GM21619 (cell line): ENCODE data around the gene CXCR3.

ENCODE experiments used
- ATAC-seq: cut with Tn5 transposase; IDR thresholded peaks from one replicate; pipeline ENCODE4 v1.9.1; 2021; ENCODE audit not compliant: unreplicated experiment

The CXCR3 gene

DNA sequence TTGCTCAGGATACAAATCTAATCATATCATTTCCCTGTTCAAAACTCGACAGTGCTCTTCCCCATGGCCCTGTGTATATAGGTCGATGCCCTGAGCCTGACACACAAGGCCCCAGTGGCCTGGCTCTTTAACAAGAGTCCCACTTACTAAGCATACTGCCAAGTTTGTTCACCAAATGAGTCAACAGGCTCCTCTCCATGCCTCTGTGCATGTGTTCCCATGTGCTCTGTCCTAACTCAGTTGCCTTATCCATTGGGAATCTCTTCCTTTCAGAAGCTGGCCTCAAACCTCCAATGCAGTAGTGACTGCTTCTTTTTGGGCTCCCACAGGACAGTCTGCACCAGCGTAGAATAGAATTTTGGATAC, 18.9 kb upstream of the CXCR3 start:
- peak; percentile 9 for ATAC-seq

DNA sequence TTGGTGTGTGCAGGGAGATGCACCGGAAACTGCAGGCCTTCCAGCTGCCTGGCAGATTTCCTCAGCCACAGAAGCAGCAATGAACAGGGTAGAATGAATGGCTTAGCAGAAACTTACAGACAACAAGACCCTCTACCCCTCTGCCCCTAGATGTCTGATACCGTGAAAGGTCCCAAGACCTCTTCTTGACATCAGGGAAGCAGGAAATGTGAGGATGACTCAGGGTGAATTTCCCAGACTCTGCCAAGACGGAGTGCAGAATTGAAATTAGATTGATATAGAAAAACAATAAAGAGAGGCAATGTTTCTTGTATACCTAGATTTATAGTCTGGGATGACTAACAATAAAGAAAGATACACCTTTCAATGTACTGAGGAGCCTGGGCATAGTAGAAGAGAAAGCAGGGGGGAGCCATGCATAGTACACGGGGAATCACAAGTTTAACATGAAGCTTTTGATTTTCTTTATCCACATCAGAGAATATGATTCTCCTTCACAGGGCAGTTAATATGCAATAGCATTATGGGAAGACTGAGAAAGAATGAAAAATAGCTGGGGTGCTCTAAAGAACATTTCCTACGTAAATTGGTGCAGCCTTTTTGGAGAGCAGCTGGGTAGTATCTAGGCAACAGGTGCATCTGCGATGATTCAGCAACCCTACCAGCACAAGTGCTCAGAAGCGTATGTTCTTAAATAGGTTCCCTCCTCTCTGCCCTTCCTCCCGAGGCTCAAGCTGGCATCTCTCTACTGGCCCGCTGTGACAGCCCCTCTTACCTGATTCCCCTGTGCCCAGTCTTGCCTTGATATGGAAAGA, 18.3 kb upstream of the CXCR3 start:
- peak; percentile 39 for ATAC-seq

- ATAC-seq: no peak
Observed at GRCh38 chrX:71634366-71634765, 16.1 kb upstream of the CXCR3 start.

GRCh38 chrX:71632923-71633657, 14.8 kb upstream of the CXCR3 start:
- peak; percentile 46 for ATAC-seq

- ATAC-seq: peak; percentile 78
Observed at GRCh38 chrX:71629467-71629866, 11.2 kb upstream of the CXCR3 start.

- ATAC-seq: no peak
Observed at GRCh38 chrX:71627588-71628404, 9.5 kb upstream of the CXCR3 start.

DNA sequence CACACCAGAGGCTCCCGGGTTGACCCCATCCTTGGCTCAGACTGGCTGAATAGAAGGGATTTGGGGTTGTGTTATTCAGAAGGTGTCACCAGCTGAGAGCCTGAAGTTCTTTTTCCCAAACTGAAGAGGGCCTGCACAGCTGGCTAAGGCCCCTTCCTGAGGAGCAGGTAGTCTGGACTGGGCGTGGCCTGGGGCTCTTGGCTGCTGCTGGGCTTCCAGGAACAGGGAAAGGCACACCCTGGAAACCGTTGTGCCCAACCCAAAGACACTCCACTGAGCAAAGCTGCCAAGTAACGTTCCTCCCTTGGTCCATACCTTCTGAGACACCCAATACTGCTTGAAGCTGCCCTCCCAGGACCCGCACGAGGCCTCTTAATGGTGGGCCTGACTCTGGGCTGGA, 8.3 kb upstream of the CXCR3 start:
- no peak for ATAC-seq

DNA sequence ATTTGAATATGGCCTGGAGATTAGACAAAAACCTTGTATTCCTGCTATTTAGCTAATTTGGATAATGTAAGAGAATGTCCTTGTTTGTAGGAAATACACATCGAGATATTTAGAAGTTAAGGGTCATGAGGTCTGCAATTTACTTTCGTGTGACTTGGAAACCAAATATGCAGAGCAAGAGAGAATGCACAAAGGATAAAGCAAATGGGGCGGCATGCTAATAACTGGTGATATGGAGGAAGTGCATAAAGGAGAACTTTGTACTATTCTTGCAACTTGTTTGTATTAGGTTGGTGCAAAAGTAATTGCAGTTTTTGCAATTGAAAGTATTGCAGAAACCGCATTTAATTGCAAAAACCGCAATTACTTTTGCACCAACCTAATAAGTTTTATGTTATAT, 7.2 kb upstream of the CXCR3 start:
- no peak for ATAC-seq

DNA sequence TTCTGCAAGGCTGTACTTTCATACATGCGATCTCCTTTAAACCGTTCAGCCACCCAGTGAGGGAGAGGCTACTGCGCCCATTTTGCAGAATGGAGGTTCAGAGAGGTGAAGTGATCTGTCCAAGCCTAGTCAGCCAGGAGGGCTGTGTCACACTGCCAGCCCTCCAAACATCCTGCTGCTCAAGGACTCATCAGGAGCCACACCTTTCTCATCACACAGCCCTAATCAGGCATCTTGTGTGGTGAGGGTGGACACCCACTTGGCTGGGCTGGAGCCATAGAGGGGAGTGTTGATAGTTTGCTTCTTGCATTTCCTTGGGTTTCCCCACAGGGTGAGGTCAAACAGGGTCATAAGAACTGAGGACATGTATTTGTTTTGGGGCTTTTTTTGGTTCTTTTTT, 5.4 kb upstream of the CXCR3 start:
- ATAC-seq: no peak

DNA sequence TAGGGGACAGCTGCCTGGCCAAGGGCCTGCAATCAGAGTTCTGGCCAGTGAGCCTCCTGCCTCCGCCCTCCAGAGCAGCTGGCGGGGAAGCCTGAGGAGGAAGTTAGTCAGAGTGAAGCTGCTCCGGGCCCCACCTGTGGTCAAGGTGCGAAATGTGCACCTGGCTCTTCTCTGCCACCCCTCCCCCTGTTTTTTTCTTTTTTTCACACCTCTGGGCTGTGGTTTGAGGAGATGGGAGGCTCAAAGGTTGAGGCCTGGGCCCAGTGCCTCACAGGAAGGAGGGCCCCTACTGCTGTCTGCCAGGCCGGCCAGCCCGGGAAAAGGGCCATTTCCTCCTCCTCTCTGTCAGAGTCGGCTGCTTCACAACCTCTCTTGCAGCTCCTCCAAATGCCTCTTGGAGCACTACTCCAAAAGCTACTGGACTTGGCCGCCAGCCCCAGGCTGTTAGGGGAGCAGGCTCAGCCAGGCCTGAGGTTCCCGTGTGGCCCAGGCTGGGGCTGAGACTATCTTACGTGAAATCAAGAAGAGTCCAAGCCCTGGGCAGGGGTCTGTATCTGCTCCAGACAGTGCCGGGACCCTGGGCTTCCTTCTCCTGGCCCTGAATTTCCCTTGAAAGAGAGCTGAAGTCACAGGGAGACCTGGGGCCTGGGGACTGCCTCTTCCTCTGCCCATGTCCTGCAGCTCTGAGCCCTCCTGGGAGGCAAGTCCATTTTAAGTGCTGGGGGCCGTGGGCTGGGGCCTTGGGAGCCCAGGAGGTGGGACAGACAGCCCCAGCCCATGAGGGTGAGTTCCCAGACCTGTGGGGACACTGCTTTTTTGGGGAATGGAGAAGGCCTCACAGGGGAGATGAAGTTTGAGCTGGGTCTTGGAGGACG, 4.5 kb upstream of the CXCR3 start:
- ATAC-seq: peak; percentile 45

DNA sequence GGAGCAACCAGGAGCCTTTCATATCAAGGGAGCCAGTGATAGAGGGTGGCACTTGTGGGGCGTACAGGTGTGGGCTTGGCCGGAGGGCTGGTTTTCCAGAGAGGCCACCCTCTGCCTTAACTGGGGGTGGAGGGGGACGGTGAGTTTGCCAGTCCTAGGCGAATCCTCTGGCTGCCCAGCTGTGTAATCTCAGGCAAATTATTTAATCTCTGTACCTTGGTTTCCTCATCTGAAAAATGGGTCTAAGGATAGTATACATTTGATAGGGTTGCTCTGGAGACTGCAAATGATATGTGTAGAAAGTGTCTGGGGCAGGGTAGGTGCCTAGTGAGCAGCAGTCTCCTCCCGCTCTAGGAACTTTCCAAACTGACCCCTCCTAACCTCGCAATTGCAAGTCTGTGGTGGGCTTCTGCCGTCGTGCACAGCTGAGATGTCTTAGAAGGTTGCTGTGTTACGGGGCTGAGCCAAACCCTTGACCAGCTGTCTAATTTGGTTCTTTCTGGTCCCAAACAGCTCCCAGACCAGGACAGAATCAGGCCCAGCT, 3.8 kb upstream of the CXCR3 start:
- ATAC-seq: no peak

GRCh38 chrX:71621603-71622002, 3.3 kb upstream of the CXCR3 start:
- ATAC-seq: no peak

- ATAC-seq: no peak
Observed at GRCh38 chrX:71619986-71620385, 1.7 kb upstream of the CXCR3 start.

DNA sequence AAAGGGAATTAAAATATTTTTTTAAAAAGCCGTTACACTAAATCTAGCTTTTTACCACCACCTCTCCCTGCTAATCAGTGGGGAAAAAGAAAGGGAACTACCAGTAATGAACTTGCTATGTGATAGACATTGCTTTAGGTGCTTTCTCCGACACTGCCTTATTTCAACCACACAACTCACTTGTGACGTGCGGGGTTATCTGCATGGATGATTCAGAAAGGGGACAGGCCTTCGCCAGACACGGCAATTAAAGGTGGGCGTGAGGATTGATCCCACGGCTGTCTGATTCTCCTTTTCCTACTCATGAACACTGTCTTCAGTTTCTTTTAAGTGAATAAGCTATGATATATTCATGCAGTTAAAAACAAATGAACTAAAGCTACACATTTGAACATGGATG, 882 bp upstream of the CXCR3 start:
- ATAC-seq: no peak

DNA sequence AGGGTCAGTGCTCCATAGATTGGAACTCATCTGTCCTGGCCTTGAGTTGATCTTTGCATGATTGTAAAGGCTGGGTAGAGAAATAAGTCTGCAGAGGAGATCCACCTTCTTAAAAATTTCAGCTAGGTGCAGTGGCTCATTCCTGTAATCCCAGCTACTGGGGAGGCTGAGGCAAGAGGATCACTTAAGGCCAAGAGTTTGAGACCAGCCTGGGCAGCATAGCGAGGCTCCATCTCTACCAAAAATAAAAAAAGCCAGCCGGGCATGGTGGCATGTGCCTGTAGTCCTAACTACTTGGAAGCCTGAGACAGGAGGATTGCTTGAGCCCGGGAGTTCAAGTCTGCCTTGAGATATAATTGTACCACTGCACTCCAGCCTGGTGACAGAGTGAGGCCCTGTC, 476 bp upstream of the CXCR3 start:
- no peak for ATAC-seq

DNA sequence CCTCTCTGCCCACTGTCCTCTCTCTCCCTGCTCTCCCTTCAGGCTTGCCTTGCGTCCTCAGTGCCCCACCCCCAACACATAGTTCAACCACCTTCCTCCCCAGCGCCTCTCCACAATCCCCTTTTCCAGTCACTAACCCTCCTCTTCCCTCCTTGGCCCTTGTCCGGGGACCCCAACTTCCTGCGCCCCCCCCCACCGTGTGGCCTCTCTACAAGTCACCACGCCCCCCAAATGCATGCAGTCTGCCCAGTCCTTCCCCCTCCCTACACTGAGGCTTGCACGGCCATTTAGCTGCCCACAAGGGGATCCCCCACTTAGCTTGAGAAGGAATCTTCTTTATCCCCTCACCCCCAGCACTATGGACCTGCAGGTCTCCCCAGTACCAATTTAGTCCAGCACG, 569 bp downstream of the CXCR3 start:
- no peak for ATAC-seq

DNA sequence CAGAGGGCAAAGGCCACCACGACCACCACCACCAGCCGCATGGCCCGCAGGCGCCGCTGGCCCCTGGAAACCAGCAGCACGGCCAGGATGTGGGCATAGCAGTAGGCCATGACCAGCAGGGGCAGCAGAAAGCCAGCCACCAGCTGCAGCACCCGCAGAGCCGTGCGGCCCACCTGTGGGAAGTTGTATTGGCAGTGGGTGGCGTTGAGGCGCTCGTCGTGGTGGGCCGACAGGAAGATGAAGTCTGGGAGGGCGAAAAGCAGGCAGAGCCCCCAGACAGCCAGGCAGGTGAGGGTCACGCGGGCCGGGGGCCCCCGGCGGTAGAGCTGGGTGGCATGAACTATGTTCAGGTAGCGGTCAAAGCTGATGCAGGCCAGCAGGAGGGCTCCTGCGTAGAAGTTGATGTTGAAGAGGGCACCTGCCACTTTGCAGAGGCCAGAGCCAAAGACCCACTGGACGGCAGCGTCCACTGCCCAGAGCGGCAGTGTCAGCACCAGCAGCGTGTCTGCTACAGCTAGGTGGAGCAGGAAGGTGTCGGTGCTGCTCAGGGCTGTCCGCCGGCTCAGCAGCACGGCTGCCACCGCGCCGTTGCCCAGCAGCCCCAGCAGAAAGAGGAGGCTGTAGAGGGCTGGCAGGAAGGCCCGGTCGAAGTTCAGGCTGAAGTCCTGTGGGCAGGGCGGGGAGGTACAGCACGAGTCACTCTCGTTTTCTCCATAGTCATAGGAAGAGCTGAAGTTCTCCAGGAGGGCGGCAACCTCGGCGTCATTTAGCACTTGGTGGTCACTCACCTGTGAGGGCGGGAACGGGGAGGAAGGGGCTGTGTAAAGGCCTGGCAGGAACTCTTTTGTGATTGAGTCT, 1.4 kb downstream of the CXCR3 start:
- ATAC-seq: no peak

DNA sequence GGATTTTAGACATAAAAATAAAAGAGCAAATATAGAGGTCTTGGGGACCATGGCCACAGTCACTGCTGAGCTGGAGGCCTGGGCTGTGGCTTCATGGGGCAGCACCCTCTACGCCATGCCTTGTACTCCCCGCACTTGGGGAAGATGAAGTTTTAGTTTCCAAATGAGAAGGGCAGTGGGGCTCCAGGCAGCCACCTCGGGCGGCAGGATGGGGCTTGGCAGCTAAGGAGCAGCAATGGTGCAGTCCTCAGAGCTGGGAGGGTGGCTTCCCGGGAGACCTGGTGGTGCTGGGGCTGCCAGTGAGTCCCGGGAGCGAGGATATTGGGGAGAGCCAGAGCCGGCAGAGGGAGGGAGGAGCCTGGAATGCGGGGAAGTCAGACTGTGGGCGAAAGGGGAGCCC, 2.4 kb downstream of the CXCR3 start:
- ATAC-seq: no peak

GRCh38 chrX:71615056-71615455, 3.3 kb downstream of the CXCR3 start:
- no peak for ATAC-seq

DNA sequence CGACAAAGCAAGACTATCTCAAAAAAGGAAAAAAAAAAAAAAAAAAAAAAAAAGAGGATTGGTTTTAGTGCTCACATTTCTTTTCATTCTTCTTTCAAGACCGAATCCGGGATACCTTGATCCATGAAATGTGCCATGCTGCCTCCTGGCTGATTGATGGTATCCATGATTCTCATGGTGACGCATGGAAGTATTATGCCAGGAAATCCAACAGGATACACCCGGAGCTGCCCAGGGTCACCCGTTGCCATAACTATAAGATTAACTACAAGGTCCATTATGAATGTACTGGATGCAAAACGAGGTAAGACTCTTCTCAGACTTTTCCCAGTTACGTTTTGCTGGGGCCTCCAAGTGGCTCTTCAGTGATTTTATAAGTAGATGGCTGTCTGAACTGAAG, 6.1 kb downstream of the CXCR3 start:
- ATAC-seq: no peak
